ENCODE measurements around the gene NFATC1.

DNA sequence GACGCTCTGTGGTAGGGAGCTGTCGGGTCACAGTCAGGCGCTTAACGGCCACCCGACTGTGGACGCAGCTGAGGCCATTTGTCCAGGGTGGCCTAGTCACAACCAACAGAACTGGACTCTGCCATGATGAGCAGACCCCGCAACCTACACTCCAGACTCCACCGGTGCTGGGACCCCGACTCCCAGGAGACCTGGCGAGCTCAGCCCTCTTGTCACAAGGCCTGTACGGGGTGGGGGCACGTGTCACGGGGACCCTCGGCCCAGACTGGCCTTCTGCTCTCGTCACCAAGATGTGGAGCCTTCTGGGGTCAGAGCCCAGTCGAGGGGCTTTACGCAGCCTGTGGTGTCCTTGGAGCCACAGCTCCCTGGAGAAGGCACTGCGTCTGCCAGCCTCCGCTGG is 22.5 kb downstream of the NFATC1 start:
- TF ChIP-seq GATA2 (IDR thresholded peaks at IDR 0.05; ENCODE audit: low read depth, low read length) (no peak), GATA3 (IDR thresholded peaks at IDR 0.05; ENCODE audit: low read depth, low read length) (no peak)

Measured in SH-SY5Y (cell line).